Nephron progenitor cell (in vitro differentiated cells): ENCODE data around the gene AIRE.

Source experiments
- DNase-seq: peaks from one replicate; pipeline ENCODE4 v3.0.0; 2021
- H3K27ac Mint-ChIP-seq: 2 replicates; pipeline ENCODE4 v1.8.0; 2021; ENCODE audit warnings: mild to moderate bottlenecking, moderate library complexity, mixed read lengths
- H3K27me3 Mint-ChIP-seq: 2 replicates; pipeline ENCODE4 v1.8.0; 2021; ENCODE audit warnings: mild to moderate bottlenecking, low read depth, mixed read lengths; ENCODE audit not compliant: poor library complexity
- H3K36me3 Mint-ChIP-seq: 2 replicates; pipeline ENCODE4 v1.8.0; 2021; ENCODE audit warnings: low read depth, mixed read lengths
- H3K4me1 Mint-ChIP-seq: 2 replicates; pipeline ENCODE4 v1.8.0; 2021; ENCODE audit warnings: mixed read lengths
- H3K4me3 Mint-ChIP-seq: 2 replicates; pipeline ENCODE4 v1.8.0; 2021; ENCODE audit warnings: mild to moderate bottlenecking, moderate library complexity, mixed read lengths
- H3K9me3 Mint-ChIP-seq: 2 replicates; pipeline ENCODE4 v1.8.0; 2021; ENCODE audit warnings: mild to moderate bottlenecking, moderate library complexity, mixed read lengths
- TF ChIP-seq, protein P1 (sequence below): fragments of 200-600 bp; sonication (generic); IDR thresholded peaks from 2 replicates; pipeline ENCODE4 v1.5.0; 2021; ENCODE audit warnings: antibody characterized with exemption

Gene AIRE

DNA sequence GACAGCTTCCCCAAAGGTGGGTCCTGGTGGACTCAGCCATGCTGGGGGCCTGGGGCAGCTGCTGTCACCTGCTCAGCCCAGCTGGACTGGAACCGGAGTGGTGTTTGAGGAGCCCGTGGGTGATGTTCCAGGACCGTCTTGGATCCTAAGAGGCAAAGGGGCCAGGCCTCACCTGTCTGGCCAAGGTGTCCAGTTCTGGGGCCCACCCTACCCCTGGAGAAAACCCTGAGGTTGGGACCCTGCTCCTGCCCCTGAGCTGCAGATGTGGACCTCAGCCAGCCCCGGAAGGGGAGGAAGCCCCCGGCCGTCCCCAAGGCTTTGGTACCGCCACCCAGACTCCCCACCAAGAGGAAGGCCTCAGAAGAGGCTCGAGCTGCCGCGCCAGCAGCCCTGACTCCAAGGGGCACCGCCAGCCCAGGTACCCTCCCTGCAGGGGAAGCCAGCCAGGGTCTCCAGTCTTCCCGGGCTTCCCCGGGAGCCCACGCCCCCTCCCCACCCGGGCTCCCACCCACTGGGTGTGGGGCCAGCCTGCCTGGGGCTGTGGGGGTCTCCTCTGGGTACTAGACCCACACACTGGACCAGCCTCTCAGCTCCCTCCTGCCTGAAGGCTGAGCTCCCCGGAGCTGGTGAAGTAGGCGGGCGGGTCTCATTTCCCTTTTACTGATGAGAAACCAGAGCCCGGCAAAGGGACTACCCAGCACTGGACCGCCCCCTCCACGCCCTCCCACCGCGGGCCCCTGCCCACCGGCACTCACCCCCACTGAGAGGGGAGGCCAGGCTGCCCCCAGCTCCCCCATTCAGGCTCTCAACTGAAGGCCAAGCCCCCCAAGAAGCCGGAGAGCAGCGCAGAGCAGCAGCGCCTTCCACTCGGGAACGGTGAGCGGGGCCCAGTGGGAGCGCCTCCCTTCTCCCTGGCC lies 1.3 kb downstream of the AIRE start:
- peaks cover 20% of the 10 kb centered on the region for H3K4me1 Mint-ChIP-seq
- no peaks in the 10 kb centered on the region for H3K9me3 Mint-ChIP-seq
- H3K27ac Mint-ChIP-seq: no peak overlapping the region
- no peak for DNase-seq
- TF ChIP-seq, protein P1, sequence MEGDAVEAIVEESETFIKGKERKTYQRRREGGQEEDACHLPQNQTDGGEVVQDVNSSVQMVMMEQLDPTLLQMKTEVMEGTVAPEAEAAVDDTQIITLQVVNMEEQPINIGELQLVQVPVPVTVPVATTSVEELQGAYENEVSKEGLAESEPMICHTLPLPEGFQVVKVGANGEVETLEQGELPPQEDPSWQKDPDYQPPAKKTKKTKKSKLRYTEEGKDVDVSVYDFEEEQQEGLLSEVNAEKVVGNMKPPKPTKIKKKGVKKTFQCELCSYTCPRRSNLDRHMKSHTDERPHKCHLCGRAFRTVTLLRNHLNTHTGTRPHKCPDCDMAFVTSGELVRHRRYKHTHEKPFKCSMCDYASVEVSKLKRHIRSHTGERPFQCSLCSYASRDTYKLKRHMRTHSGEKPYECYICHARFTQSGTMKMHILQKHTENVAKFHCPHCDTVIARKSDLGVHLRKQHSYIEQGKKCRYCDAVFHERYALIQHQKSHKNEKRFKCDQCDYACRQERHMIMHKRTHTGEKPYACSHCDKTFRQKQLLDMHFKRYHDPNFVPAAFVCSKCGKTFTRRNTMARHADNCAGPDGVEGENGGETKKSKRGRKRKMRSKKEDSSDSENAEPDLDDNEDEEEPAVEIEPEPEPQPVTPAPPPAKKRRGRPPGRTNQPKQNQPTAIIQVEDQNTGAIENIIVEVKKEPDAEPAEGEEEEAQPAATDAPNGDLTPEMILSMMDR: no peak
- no peak overlapping the region for H3K4me3 Mint-ChIP-seq
- H3K36me3 Mint-ChIP-seq: no peaks in the 10 kb centered on the region
- H3K27me3 Mint-ChIP-seq: peaks cover 64% of the 10 kb centered on the region

DNA sequence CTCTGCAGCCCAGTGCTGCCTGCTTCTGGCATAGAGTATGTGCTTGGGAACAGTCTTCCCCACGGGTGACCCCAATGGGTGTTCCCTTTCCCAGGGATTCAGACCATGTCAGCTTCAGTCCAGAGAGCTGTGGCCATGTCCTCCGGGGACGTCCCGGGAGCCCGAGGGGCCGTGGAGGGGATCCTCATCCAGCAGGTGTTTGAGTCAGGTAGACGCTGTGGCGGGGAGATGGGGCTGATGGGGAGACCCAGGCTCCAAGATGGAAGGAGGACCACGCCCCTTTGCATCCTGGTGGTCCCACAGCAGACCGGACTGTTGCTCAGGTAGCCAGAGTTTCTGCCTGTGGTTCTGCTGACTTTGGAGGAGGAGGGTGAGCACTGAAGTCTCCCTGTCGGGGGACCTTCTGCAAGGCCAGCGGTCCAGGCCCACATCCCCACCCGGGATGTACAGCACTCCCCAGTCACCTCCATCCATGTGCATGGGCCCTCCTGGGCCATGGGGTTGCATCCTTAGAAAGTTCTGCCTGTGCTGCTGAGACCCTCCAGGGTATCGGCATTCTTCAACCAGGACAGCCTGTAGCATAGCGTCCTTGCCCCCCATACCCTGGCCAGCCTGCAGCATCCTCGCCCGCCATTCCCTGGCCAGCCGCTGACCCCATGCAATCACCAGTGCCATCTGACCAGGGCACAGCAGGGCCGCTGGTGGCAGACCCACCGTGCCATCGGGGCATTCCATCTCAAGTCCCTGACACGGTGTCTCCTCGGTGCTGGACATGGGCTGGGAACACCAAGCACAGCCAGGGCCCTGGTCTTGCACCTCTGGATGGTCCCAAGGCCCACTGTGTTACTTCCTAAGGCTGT lies 2.8 kb downstream of the AIRE start:
- Mint-ChIP-seq H3K27ac (no peak overlapping the region), H3K4me1 (peaks cover 11% of the 10 kb centered on the region), H3K9me3 (no peaks in the 10 kb centered on the region), H3K4me3 (no peak overlapping the region), H3K36me3 (no peaks in the 10 kb centered on the region), H3K27me3 (peaks cover 54% of the 10 kb centered on the region)
- TF ChIP-seq, protein P1: no peak
- DNase-seq: no peak

DNA sequence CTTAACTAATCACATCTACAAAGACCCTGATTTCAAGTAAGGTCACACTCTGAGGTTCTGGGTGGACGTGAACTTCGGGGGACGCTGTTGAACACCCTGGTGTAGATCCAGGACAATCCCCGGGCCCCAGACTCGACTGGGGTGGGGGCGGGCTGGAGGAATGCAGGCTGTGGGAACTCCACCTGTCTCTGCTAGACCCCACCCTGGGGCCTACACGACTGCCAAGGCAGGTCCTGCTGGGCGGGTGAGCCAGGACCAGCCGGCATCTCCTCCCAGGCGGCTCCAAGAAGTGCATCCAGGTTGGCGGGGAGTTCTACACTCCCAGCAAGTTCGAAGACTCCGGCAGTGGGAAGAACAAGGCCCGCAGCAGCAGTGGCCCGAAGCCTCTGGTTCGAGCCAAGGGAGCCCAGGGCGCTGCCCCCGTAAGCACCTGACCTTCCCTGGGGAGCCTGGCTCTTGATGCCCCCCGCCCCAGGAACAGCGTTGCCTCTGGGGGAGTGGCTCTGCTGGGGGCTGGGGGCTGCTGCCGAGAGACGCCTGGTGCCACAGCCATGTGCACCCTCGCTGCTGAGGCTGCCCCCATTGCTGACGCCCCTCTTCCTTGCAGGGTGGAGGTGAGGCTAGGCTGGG lies 3.8 kb downstream of the AIRE start:
- H3K9me3 Mint-ChIP-seq: no peaks in the 10 kb centered on the region
- no peak for DNase-seq
- peaks cover 6% of the 10 kb centered on the region for H3K4me1 Mint-ChIP-seq
- H3K27ac Mint-ChIP-seq: no peak overlapping the region
- peaks cover 45% of the 10 kb centered on the region for H3K27me3 Mint-ChIP-seq
- H3K36me3 Mint-ChIP-seq: no peaks in the 10 kb centered on the region
- no peak overlapping the region for H3K4me3 Mint-ChIP-seq
- TF ChIP-seq, protein P1: no peak

DNA sequence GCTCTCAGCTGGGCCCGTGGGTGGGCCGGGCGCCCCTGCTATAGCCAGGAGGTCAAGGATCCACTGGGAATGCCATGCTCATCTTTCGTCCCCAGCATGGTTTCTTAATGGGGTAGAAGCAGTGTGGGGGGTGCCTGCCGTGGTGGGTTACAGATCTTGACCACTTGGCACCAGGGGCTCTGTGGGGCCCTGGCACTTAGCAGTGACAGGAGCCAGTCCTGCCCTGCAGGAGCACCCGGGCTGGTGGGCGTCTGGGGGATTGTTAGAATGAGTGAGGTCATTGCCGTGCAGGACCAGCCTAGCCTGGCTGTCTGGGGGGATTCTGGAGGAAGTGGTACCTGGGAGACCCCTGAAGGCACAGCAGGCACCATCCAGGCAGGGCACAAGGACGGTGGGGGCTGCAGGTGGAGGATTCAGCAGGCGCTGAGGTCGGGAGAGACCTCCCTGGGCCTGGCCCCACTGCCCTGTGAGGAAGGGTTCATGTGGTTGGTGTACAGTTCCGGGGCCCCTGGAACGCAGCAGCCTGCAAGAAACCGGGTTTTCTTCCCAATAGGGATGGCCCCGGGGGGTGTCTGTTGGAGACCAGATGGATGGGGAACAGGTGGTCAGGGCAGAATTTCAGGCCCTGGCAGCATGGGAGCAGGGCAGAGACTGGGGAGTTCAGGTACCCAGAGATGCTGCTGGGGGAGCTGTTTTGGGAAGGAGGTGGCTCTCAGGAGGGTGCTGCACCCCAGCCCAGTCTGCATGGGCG lies 4.8 kb downstream of the AIRE start:
- H3K9me3 Mint-ChIP-seq: no peaks in the 10 kb centered on the region
- H3K27me3 Mint-ChIP-seq: peaks cover 39% of the 10 kb centered on the region
- H3K4me1 Mint-ChIP-seq: peaks cover 10% of the 10 kb centered on the region
- DNase-seq: no peak
- no peak overlapping the region for H3K4me3 Mint-ChIP-seq
- no peaks in the 10 kb centered on the region for H3K36me3 Mint-ChIP-seq
- TF ChIP-seq, protein P1: no peak
- H3K27ac Mint-ChIP-seq: no peak overlapping the region

DNA sequence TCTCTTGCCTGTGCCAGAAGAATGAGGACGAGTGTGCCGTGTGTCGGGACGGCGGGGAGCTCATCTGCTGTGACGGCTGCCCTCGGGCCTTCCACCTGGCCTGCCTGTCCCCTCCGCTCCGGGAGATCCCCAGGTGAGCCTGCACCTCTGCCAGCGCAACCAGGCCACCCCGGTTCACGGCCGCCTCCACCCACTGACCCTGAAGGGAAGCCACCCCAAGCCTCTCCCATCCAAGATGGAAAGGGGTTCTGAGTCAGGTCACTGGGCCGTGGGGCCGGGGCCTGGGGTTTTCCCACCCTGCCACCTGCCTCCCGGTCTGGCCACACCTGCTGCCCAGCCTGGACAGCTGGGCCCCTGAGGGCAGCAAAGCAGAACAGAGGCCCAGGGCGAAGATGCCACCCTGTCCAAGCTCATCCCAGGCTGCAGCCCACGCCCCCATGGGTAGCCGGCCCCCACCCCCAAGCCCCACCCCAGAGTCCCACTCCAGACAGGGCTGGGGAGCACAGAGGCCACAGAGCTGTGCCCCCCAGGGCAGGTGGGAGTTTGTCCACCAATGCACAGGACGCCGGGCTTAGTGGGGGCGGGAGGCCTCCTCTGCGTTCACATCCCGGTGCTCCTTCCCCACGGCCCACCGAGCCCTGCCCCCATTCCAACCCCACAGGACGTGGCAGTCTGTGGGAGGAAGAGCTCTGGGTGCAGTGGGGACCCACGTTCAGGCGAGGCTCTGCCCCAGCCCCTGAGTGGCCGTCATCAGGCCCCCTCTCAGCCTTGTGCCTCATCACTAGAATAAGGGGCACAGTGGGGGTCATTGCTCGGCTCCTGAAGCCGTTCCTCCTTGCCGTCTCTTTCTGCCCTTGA lies 5.6 kb downstream of the AIRE start:
- Mint-ChIP-seq H3K27me3 (peaks cover 34% of the 10 kb centered on the region), H3K27ac (no peak overlapping the region), H3K4me1 (peaks cover 11% of the 10 kb centered on the region), H3K4me3 (no peak overlapping the region), H3K36me3 (no peaks in the 10 kb centered on the region), H3K9me3 (no peaks in the 10 kb centered on the region)
- TF ChIP-seq, protein P1: no peak
- DNase-seq: no peak
